Measurements from ENCODE around the gene KRTAP2-3. TPM values are rescaled to one million over a fixed set of nuclear protein-coding genes. Genes with fewer than 3 reads are reported as not detected.
"Not testable (repeated sequence)": the region's sequence is repeated elsewhere in the genome, so short reads cannot be mapped to it uniquely, and the experiment has no call there.

KRTAP2-3 gene
- total and polyA plus RNA-seq, 4 donors, result not detected

GRCh38 chr17:41061964-41062363 lies 2.0 kb upstream of the KRTAP2-3 start:
- no peaks in the 10 kb centered on the region for H3K9me3 ChIP-seq (ENCODE audit: control insufficient read depth in 4 of 4, insufficient read depth in 3 of 4, low read length in 3 of 4)
- H3K4me1 ChIP-seq (ENCODE audit: control insufficient read depth in 5 of 5, insufficient read depth in 5 of 5, low read length in 5 of 5), result no peaks in the 10 kb centered on the region
- H3K27ac ChIP-seq (ENCODE audit: low read depth in 1 of 2, low read length in 1 of 2), result no peak overlapping the region
- no peak overlapping the region for H3K9ac ChIP-seq (ENCODE audit: insufficient read depth in 1 of 2, low read length in 2 of 2)
- no peak overlapping the region for H3K4me3 ChIP-seq
- peaks cover 0 to 8% (median 5%) of the 10 kb centered on the region in 3 donors for H3K27me3 ChIP-seq (ENCODE audit: control insufficient read depth in 3 of 3, insufficient read depth in 3 of 3, low read length in 2 of 3)
- 75 to 94% methylated on average over 1 of the region's 1 CpG for WGBS, 2 donors
- H3K36me3 ChIP-seq (ENCODE audit: control insufficient read depth in 4 of 4, insufficient read depth in 4 of 4, low read length in 4 of 4), result no peaks in the 10 kb centered on the region
- DNase-seq, result no peak
- TF ChIP-seq CTCF (IDR thresholded peaks at IDR 0.05; ENCODE audit: control extremely low read depth, extremely low read depth), result no peak
- ATAC-seq (ENCODE audit: insufficient read depth, low FRiP score), result no peak

- DNase-seq; H3K9ac ChIP-seq (ENCODE audit: insufficient read depth in 1 of 2, low read length in 2 of 2); H3K4me1 ChIP-seq (ENCODE audit: control insufficient read depth in 5 of 5, insufficient read depth in 5 of 5, low read length in 5 of 5); H3K9me3 ChIP-seq (ENCODE audit: control insufficient read depth in 4 of 4, insufficient read depth in 3 of 4, low read length in 3 of 4); ATAC-seq (ENCODE audit: insufficient read depth, low FRiP score); H3K36me3 ChIP-seq (ENCODE audit: control insufficient read depth in 4 of 4, insufficient read depth in 4 of 4, low read length in 4 of 4); H3K27ac ChIP-seq (ENCODE audit: low read depth in 1 of 2, low read length in 1 of 2); H3K4me3 ChIP-seq; H3K27me3 ChIP-seq (ENCODE audit: control insufficient read depth in 3 of 3, insufficient read depth in 3 of 3, low read length in 2 of 3): not testable (repeated sequence)
- 26 to 47% methylated on average over 9 to 13 of the region's 31 CpGs for WGBS, 2 donors
Measured at GRCh38 chr17:41059276-41060051, 450 bp downstream of the KRTAP2-3 start.

- Histone ChIP-seq H3K4me3 (no peak overlapping the region), H3K36me3 (ENCODE audit: control insufficient read depth in 4 of 4, insufficient read depth in 4 of 4, low read length in 4 of 4) (no peaks in the 10 kb centered on the region), H3K4me1 (ENCODE audit: control insufficient read depth in 5 of 5, insufficient read depth in 5 of 5, low read length in 5 of 5) (no peaks in the 10 kb centered on the region), H3K27ac (ENCODE audit: low read depth in 1 of 2, low read length in 1 of 2) (no peak overlapping the region), H3K9ac (ENCODE audit: insufficient read depth in 1 of 2, low read length in 2 of 2) (no peak overlapping the region), H3K27me3 (ENCODE audit: control insufficient read depth in 3 of 3, insufficient read depth in 3 of 3, low read length in 2 of 3) (peaks cover 0 to 8% (median 5%) of the 10 kb centered on the region in 3 donors), H3K9me3 (ENCODE audit: control insufficient read depth in 4 of 4, insufficient read depth in 3 of 4, low read length in 3 of 4) (no peaks in the 10 kb centered on the region)
- ATAC-seq (ENCODE audit: insufficient read depth, low FRiP score), result no peak
- TF ChIP-seq CTCF (IDR thresholded peaks at IDR 0.05; ENCODE audit: control extremely low read depth, extremely low read depth), result no peak
- no peak for DNase-seq
- 89 to 97% methylated on average over 5 of the region's 5 CpGs for WGBS, 2 donors
Measured at GRCh38 chr17:41058741-41059140, 1.2 kb downstream of the KRTAP2-3 start.

GRCh38 chr17:41057547-41057946 lies 2.4 kb downstream of the KRTAP2-3 start:
- 94 to 97% methylated on average over 1 of the region's 1 CpG for WGBS, 2 donors
- TF ChIP-seq CTCF (IDR thresholded peaks at IDR 0.05; ENCODE audit: control extremely low read depth, extremely low read depth), result no peak
- Histone ChIP-seq H3K27me3 (ENCODE audit: control insufficient read depth in 3 of 3, insufficient read depth in 3 of 3, low read length in 2 of 3) (peaks cover 0 to 8% (median 5%) of the 10 kb centered on the region in 3 donors), H3K9ac (ENCODE audit: insufficient read depth in 1 of 2, low read length in 2 of 2) (no peak overlapping the region), H3K27ac (ENCODE audit: low read depth in 1 of 2, low read length in 1 of 2) (no peak overlapping the region), H3K36me3 (ENCODE audit: control insufficient read depth in 4 of 4, insufficient read depth in 4 of 4, low read length in 4 of 4) (no peaks in the 10 kb centered on the region), H3K4me1 (ENCODE audit: control insufficient read depth in 5 of 5, insufficient read depth in 5 of 5, low read length in 5 of 5) (no peaks in the 10 kb centered on the region), H3K4me3 (no peak overlapping the region), H3K9me3 (ENCODE audit: control insufficient read depth in 4 of 4, insufficient read depth in 3 of 4, low read length in 3 of 4) (peaks cover 0 to 3% (median 0%) of the 10 kb centered on the region in 4 donors)
- DNase-seq, result no peak
- no peak for ATAC-seq (ENCODE audit: insufficient read depth, low FRiP score)

- H3K4me1 ChIP-seq (ENCODE audit: control insufficient read depth in 5 of 5, insufficient read depth in 5 of 5, low read length in 5 of 5); ATAC-seq (ENCODE audit: insufficient read depth, low FRiP score); H3K9ac ChIP-seq (ENCODE audit: insufficient read depth in 1 of 2, low read length in 2 of 2); DNase-seq; H3K4me3 ChIP-seq; H3K9me3 ChIP-seq (ENCODE audit: control insufficient read depth in 4 of 4, insufficient read depth in 3 of 4, low read length in 3 of 4); H3K27me3 ChIP-seq (ENCODE audit: control insufficient read depth in 3 of 3, insufficient read depth in 3 of 3, low read length in 2 of 3); H3K36me3 ChIP-seq (ENCODE audit: control insufficient read depth in 4 of 4, insufficient read depth in 4 of 4, low read length in 4 of 4); H3K27ac ChIP-seq (ENCODE audit: low read depth in 1 of 2, low read length in 1 of 2): not testable (repeated sequence)
- 65 to 67% methylated on average over 1 of the region's 6 CpGs for WGBS, 2 donors
Measured at GRCh38 chr17:41055130-41055529, 4.8 kb downstream of the KRTAP2-3 start, which contains the start of gene KRTAP2-2. TSS of gene KRTAP2-2 (minus strand) at chr17:41055230. CDS start at chr17:41055211, 19 bp downstream.

- 72 to 80% methylated on average over 7 to 9 of the region's 9 CpGs for WGBS, 2 donors
- H3K4me1 ChIP-seq (ENCODE audit: control insufficient read depth in 5 of 5, insufficient read depth in 5 of 5, low read length in 5 of 5); H3K36me3 ChIP-seq (ENCODE audit: control insufficient read depth in 4 of 4, insufficient read depth in 4 of 4, low read length in 4 of 4); H3K27ac ChIP-seq (ENCODE audit: low read depth in 1 of 2, low read length in 1 of 2); DNase-seq; H3K4me3 ChIP-seq; H3K9ac ChIP-seq (ENCODE audit: insufficient read depth in 1 of 2, low read length in 2 of 2); H3K9me3 ChIP-seq (ENCODE audit: control insufficient read depth in 4 of 4, insufficient read depth in 3 of 4, low read length in 3 of 4); H3K27me3 ChIP-seq (ENCODE audit: control insufficient read depth in 3 of 3, insufficient read depth in 3 of 3, low read length in 2 of 3); ATAC-seq (ENCODE audit: insufficient read depth, low FRiP score): not testable (repeated sequence)
Measured at GRCh38 chr17:41054556-41054955, 5.4 kb downstream of the KRTAP2-3 start.
